Middle frontal gyrus (tissue), 1 donor: ENCODE data around the gene ADGRV1.
"Not testable (repeated sequence)": the region's sequence is repeated elsewhere in the genome, so short reads cannot be mapped to it uniquely, and the experiment has no call there.

ENCODE experiments used
- DNase-seq: peaks from one replicate; pipeline ENCODE4 v3.0.0-alpha.2; 2015; ENCODE audit warnings: low spot score; ENCODE audit errors: extremely low spot score

The ADGRV1 gene

GRCh38 chr5:91027405-91028139 lies 469.0 kb downstream of the ADGRV1 start:
- no peak for DNase-seq

GRCh38 chr5:91028499-91028956 lies 469.9 kb downstream of the ADGRV1 start:
- no peak for DNase-seq

- no peak for DNase-seq
These were observed 472.2 kb downstream of the ADGRV1 start for GRCh38 chr5:91030521-91031401.

- no peak for DNase-seq
These were observed 472.8 kb downstream of the ADGRV1 start for GRCh38 chr5:91031402-91031752.

- DNase-seq = no peak
These were observed 473.5 kb downstream of the ADGRV1 start for GRCh38 chr5:91032125-91032524.

- DNase-seq = no peak
These were observed 474.8 kb downstream of the ADGRV1 start for GRCh38 chr5:91033370-91033769.

- DNase-seq = no peak
These were observed 479.7 kb downstream of the ADGRV1 start for GRCh38 chr5:91038180-91038808.

GRCh38 chr5:91041132-91041531 lies 482.5 kb downstream of the ADGRV1 start:
- DNase-seq = not testable (repeated sequence)

GRCh38 chr5:91042247-91042935 lies 483.8 kb downstream of the ADGRV1 start:
- DNase-seq = no peak

- no peak for DNase-seq
These were observed 484.3 kb downstream of the ADGRV1 start for GRCh38 chr5:91042936-91043255.

GRCh38 chr5:91048073-91048472 lies 489.5 kb downstream of the ADGRV1 start:
- DNase-seq = no peak

GRCh38 chr5:91049112-91049511 lies 490.5 kb downstream of the ADGRV1 start:
- no peak for DNase-seq

GRCh38 chr5:91049800-91050199 lies 491.2 kb downstream of the ADGRV1 start:
- DNase-seq = no peak

- DNase-seq = not testable (repeated sequence)
These were observed 493.8 kb downstream of the ADGRV1 start for GRCh38 chr5:91052411-91052810.

- no peak for DNase-seq
These were observed 494.6 kb downstream of the ADGRV1 start for GRCh38 chr5:91052977-91053740.

GRCh38 chr5:91053741-91054025 lies 495.1 kb downstream of the ADGRV1 start:
- no peak for DNase-seq

GRCh38 chr5:91058155-91058554 lies 499.6 kb downstream of the ADGRV1 start:
- DNase-seq = no peak

- DNase-seq = no peak
These were observed 500.0 kb downstream of the ADGRV1 start for GRCh38 chr5:91058575-91058974.

GRCh38 chr5:91059409-91059808 lies 500.8 kb downstream of the ADGRV1 start:
- DNase-seq = no peak

GRCh38 chr5:91061094-91061493 lies 502.5 kb downstream of the ADGRV1 start:
- no peak for DNase-seq

GRCh38 chr5:91061946-91062562 lies 503.5 kb downstream of the ADGRV1 start:
- no peak for DNase-seq
